Upper lobe of right lung (tissue), 1 donor: ENCODE results near the gene SYNGR1. TPM values are rescaled to one million over a fixed set of nuclear protein-coding genes. Genes with fewer than 3 reads are reported as not detected.

Experiments
- ATAC-seq: fragments of 200-7000 bp; cut with Tn5 transposase; one replicate; pipeline ENCODE4 v1.9.1; 2020; ENCODE audit warnings: mild to moderate bottlenecking, moderate library complexity
- DNase-seq: peaks from one replicate; pipeline ENCODE4 v3.0.0-alpha.2; 2020
- H3K27ac ChIP-seq: fragments of 200-600 bp; one replicate; pipeline ENCODE4 v1.8.0; 2022
- H3K27me3 ChIP-seq: fragments of 200-600 bp; one replicate; pipeline ENCODE4 v1.8.0; 2022; ENCODE audit warnings: mild to moderate bottlenecking
- H3K36me3 ChIP-seq: fragments of 200-600 bp; one replicate; pipeline ENCODE4 v1.8.0; 2022
- H3K4me1 ChIP-seq: fragments of 200-600 bp; one replicate; pipeline ENCODE4 v1.8.0; 2022
- H3K4me3 ChIP-seq: fragments of 200-600 bp; one replicate; pipeline ENCODE4 v1.8.0; 2022; ENCODE audit warnings: mild to moderate bottlenecking
- H3K9me3 ChIP-seq: fragments of 200-600 bp; one replicate; pipeline ENCODE4 v1.8.0; 2022
- intact Hi-C: fragments of 100-400 bp; cut with DNase I; formaldehyde crosslinking; loops from one replicate; pipeline ENCODE4 v1.11.0; 2022
- total RNA-seq: library from RNA; stranded (reverse); fragmentation: NEBNext Ultra II Directional; extraction: Animal tissue kit (Norgen Biotek cat#: 25700); gene quantifications from one replicate; pipeline ENCODE4 v1.2.1, GENCODE V29; 2021
- TF ChIP-seq, protein P1 (sequence below): fragments of 200-600 bp; IDR thresholded peaks from one replicate; pipeline ENCODE4 v1.8.0; 2022; ENCODE audit warnings: antibody characterized with exemption
- donor health status: DM: no; HTN: yes; CAD: no; lungs with severe emphysema.

The SYNGR1 gene
- total RNA-seq, 1 donor from 2014 or later = 14.0 TPM

DNA sequence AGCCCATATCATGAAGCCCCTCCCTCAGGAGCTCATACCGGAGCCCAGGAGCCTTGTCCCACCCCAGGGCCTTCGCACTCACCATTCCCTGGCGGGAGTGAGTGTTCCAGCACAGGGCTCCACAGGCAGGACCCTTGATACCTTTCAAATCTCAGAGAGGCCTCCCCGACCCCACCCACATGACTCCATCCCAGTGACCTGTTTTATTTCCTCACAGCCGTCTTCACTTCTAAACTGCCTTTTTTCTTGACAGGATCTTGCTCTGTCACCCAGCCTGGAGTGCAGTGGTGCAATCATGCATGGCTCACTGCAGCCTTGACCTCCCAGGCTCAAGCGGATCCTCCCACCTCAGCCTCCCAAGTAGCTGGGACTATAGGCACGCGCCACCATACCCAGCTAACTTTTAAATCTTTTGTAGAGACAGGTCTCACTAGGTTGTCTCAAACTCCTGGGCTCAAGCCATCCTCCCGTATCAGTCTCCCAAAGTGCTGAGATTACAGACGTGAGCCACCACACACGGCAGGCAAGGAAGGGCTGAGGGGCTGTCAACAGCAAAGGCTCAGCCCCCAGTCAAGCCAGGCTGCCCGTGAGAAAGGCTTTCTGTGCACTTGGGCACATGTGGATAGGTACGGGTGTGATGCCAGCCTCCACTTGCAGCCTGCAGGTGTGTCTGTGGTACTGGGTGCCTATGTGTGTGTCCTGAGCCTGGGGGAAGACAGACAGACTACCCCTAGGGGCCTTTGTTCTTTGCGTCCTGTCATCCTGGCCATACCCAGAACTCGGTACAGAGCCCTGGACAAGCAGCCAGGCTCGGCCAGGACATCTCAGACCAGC is 39.7 kb upstream of the SYNGR1 start:
- Histone ChIP-seq H3K4me1 (peaks cover 24% of the 10 kb centered on the region), H3K4me3 (no peak overlapping the region), H3K27ac (no peak overlapping the region), H3K27me3 (no peaks in the 10 kb centered on the region), H3K36me3 (peaks cover 37% of the 10 kb centered on the region), H3K9me3 (no peaks in the 10 kb centered on the region)
- intact Hi-C loops = loop anchor here (5.0 kb wide), 1 partner anchor 73 kb away; no protein-coding TSS in a partner anchor
- ATAC-seq (no peak), DNase-seq (no peak)
- TF ChIP-seq, protein P1, sequence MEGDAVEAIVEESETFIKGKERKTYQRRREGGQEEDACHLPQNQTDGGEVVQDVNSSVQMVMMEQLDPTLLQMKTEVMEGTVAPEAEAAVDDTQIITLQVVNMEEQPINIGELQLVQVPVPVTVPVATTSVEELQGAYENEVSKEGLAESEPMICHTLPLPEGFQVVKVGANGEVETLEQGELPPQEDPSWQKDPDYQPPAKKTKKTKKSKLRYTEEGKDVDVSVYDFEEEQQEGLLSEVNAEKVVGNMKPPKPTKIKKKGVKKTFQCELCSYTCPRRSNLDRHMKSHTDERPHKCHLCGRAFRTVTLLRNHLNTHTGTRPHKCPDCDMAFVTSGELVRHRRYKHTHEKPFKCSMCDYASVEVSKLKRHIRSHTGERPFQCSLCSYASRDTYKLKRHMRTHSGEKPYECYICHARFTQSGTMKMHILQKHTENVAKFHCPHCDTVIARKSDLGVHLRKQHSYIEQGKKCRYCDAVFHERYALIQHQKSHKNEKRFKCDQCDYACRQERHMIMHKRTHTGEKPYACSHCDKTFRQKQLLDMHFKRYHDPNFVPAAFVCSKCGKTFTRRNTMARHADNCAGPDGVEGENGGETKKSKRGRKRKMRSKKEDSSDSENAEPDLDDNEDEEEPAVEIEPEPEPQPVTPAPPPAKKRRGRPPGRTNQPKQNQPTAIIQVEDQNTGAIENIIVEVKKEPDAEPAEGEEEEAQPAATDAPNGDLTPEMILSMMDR = no peak

DNA sequence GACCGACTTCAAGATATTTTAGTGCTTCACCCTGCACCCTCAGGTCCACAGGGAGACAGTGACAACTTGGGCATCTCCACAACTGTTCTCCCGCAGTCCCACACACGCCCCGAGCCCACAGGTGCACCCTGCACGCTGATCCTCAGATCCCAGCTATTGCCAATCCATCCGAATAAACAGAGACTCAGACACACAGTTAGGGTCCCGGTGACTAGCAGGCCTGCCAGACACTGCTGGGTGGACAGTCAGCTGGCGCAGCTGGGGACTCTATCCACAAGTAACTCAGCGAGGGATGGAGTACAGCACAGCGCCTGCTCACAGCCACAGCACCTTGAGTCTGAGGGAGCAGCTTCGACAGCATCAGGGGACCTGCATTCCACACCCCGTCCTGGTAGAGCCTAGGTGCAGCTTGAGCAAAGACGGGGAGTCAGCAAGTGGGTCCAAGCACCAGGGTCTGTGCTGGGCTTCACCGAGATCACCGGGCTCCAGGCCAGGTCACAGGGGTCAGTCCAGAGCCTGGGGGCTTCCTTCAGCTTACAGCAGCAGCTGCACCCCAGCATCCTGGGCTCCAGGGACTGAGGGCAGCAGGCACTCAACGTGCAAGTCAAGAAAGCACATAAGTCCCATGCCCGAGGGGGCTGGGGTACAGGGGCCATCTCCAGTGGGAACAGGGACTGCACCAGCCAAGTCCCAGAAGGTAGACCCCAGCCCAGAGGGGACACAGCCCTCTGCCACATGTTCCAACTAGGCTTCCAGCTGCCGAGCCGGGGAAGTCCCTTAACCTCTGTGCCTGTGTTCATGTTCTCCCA is 38.0 kb upstream of the SYNGR1 start:
- TF ChIP-seq, protein P1 = no peak
- no peak for DNase-seq
- Histone ChIP-seq H3K27ac (no peak overlapping the region), H3K4me1 (peaks cover 41% of the 10 kb centered on the region), H3K27me3 (no peaks in the 10 kb centered on the region), H3K4me3 (no peak overlapping the region), H3K9me3 (no peaks in the 10 kb centered on the region), H3K36me3 (peaks cover 54% of the 10 kb centered on the region)
- no peak for ATAC-seq
- intact Hi-C loops = loop anchor here (5.0 kb wide), 1 partner anchor 74 kb away; no protein-coding TSS in a partner anchor

DNA sequence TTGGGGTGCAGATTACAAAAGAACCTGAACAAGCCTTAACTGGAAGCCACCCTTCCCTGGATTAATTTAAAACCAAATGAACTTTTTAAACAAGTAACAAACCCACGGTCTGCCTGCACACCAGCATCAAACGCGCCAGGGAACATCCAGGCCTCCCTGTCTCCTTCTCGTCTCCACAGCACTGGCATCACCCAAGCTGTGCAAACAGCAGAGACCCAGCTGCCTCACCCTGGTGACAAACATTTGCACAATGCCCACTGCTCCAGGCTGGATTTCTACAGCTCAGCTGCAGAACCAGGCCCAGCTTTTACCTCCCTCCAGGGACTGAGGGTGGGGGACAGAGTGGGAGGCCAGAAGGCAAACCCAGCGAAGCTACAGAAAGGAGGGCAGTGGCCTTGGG is 37.4 kb upstream of the SYNGR1 start:
- Histone ChIP-seq H3K27ac (no peak overlapping the region), H3K4me1 (peaks cover 47% of the 10 kb centered on the region), H3K9me3 (no peaks in the 10 kb centered on the region), H3K36me3 (peaks cover 60% of the 10 kb centered on the region), H3K27me3 (no peaks in the 10 kb centered on the region), H3K4me3 (no peak overlapping the region)
- no peak for ATAC-seq
- TF ChIP-seq, protein P1 = no peak
- intact Hi-C loops = loop anchor here (5.0 kb wide), 1 partner anchor 75 kb away; no protein-coding TSS in a partner anchor
- DNase-seq = no peak

DNA sequence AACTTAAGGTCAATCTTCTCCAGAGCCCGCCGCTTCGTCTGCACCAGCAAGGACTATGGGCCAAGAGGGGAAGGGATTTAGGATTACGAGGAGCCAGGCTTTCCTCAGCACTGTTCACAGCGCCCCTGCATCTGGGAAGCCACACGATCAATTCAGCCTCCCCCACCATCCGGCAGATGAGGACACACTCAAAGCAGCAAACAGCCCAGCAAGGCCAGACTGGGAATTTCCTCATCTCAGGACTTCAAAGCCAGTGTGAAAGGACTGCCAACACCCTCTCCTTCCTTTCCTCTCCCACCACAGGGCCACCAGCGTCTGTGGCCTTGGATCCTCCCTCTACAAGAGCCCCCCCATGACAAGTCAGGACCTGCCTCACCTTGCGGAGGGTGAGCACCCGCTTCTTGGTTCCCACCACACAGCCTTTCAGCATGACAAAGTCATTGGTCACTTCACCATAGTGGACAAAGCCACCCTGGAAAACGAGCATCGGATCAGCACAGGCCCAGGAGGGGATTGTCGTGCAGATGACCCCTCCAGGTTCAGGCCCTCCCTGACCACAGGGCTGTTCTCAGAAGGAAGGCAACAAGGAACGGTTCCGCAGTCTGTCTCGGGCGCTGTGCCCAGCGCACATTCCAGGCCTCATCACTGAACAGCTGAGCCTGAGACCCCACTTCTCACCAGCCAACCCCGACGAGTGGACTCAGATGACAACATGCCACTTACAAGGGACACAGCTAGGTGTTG is 36.4 kb upstream of the SYNGR1 start:
- H3K27me3 ChIP-seq = no peaks in the 10 kb centered on the region
- ATAC-seq (no peak), DNase-seq (no peak)
- H3K9me3 ChIP-seq = no peaks in the 10 kb centered on the region
- H3K36me3 ChIP-seq = peaks cover 68% of the 10 kb centered on the region
- intact Hi-C loops = loop anchor here (5.0 kb wide), 1 partner anchor 76 kb away; no protein-coding TSS in a partner anchor
- TF ChIP-seq, protein P1 = no peak
- H3K4me1 ChIP-seq = peaks cover 55% of the 10 kb centered on the region
- no peak overlapping the region for H3K27ac ChIP-seq
- no peak overlapping the region for H3K4me3 ChIP-seq

DNA sequence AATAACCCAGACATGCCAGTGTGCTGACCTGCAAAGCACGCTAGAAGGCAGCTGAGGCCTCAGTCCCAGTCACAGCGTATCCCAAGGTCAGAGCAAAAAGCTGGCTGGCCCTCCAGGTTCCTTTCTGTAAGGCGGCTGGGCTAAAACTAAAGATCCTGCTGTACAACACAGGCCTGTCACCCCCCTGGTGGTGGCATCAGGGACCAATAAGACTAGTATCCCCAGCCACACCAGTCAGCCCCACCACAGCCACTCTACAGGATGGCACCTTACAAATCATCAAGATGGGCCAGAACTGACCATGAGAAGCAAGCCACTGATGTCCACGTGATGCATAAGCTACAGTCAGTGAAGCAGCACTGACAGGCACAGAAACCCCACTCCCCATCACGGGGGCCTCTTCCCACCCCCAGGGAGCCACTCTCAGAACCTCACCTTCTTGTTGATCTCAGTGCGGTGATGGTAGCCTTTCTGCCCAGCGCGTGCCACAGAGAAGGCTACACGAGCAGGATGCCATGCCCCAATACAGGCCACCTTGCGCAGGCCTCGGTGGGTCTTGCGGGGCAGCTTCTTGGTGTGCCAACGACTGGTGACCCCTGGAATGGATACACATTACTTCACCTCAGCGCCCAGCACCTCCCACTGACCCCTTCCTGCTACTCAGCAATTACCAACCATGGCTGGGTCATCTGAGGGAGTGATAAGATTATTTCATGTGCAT is 35.4 kb upstream of the SYNGR1 start:
- Histone ChIP-seq H3K27ac (no peak overlapping the region), H3K27me3 (no peaks in the 10 kb centered on the region), H3K4me3 (no peak overlapping the region), H3K9me3 (no peaks in the 10 kb centered on the region), H3K4me1 (peaks cover 48% of the 10 kb centered on the region), H3K36me3 (peaks cover 68% of the 10 kb centered on the region)
- DNase-seq (no peak), ATAC-seq (no peak)
- TF ChIP-seq, protein P1 = peak; percentile 8
- intact Hi-C loops = loop anchor here (5.0 kb wide), 1 partner anchor 77 kb away; no protein-coding TSS in a partner anchor
